ENCODE results near the gene PRSS50.

Gene PRSS50

GRCh38 chr3:46725621-46726314 is 8.1 kb upstream of the PRSS50 start:
- no peak for DNase-seq (ENCODE audit: low read depth in 2 of 2)

DNA sequence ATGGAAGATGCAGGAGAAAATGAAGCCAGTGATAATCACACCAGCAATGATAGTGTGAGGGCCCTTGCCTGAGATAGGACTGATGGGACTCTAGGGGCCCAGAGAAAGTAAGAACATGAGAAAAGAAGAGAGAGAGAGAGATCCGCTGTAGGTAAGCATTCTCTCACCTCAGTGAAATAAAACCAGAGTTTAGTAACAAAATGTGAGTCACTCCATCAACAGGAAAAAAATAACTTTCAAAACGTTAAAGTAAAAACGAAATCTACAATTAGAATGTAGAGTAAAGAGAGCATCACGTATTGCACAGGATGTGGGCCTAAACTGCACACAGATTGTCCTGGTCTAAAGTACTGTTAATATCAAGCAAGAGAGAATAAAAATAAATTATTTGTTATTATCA is 6.8 kb upstream of the PRSS50 start:
- no peak for DNase-seq (ENCODE audit: low read depth in 2 of 2)

- DNase-seq (ENCODE audit: low read depth in 2 of 2) = no peak
Measured at GRCh38 chr3:46722443-46722842, 4.8 kb upstream of the PRSS50 start.

GRCh38 chr3:46721009-46721408 is 3.3 kb upstream of the PRSS50 start:
- no peak for DNase-seq (ENCODE audit: low read depth in 2 of 2)

GRCh38 chr3:46719735-46720271 is 2.1 kb upstream of the PRSS50 start:
- no peak for DNase-seq (ENCODE audit: low read depth in 2 of 2)

DNA sequence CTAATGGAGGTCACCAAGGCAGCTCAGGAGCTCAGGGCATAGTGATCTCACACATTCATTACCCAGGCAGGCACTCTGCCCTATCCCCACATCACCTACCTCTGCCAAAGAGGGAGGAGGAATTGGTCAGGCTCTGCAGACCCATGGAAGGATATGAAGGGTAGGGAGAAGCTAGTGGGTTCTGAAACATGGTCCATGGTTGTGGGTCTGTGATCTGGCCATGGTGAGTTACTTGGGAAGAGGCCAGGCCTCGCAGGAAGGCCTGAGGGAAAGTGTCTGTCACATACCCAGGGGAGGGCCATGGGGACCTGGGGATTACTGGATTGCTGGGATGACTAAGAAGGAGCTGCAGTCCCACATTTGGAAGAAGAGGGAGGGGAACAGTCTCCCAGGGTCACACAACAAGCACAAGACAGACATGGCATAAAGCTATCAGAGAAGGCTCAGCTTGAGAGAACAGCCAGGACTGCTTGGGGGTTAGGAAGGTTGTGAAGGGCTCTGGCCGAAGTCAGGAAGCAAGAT is 1.4 kb upstream of the PRSS50 start:
- DNase-seq (ENCODE audit: low read depth in 2 of 2) = no peak

- no peak for DNase-seq (ENCODE audit: low read depth in 2 of 2)
Measured at GRCh38 chr3:46716461-46717441, 918 bp downstream of the PRSS50 start.

DNA sequence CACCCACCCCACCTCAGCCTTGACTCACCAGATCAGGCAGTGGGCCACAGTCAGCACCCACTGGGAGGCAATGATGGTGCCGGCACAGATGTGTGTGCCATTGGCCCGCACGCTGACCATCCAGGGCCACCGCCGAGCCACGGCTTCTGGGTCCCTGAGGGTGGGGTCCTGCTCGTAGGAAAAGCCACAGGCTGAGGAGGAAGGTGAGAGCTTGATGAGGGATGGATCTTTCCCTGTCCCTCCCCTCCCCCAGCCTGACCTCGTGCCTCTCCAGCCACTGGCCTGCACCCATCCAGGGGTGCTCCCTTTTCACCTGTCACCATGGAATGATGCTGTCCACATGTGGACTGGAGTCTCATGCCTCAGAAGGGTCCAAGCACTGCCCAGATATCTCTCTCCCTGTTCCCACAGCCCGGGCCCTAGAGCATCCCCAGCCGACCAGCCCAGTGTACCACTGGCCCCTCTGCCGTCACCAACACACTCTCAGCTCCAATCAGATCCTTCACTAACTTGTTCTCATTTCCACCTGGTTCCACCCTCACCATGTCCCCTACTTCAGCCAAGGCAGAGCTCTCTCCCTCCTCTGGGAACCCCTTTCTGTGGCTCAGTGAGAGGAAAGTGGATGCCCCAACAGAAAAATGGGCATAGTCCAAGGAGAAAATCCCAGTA is 2.0 kb downstream of the PRSS50 start:
- DNase-seq (ENCODE audit: low read depth in 2 of 2) = no peak

DNA sequence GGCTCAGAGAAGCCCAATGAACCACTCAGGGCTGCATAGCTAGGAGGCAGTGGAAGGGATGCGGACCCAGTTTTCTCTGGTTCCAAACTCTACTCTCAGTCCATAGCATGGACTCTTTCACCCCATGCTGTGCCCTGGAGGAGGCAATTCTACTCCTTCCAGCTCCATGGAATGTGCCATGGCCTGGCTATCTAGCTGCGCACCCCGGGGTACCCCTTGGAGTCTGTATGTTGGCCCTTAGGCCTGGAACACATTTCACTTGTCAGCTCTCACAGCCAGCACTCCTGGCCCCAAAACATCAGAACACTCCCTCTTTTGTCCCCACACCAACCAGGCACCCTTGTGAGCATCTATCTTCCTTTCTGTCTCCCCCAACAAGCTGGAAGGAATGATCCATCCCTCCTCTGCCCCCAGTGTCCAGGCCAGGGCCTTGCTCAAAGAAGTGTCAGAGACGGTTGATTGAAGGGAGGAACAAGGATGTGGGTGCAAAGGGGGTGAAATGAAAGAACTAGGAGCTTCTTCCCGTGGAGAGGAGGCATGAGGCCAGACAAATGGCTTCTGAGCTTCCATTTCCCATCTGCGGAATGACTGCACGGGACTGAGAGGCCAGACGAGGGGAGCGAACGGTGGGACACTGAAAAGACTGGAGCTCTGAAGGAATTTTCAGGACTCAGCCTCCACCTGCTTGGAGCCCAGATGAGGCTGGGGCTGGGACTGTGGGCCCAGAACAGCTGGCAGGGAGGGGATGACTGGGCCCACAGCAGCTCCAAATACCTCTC is 2.8 kb downstream of the PRSS50 start:
- DNase-seq (ENCODE audit: low read depth in 2 of 2) = no peak

GRCh38 chr3:46713898-46714552 is 3.6 kb downstream of the PRSS50 start:
- peak in 1 of 2 donors; percentile 50 for DNase-seq (ENCODE audit: low read depth in 2 of 2)

- no peak for DNase-seq (ENCODE audit: low read depth in 2 of 2)
Measured at GRCh38 chr3:46713050-46713897, 4.4 kb downstream of the PRSS50 start.

GRCh38 chr3:46712191-46713049 is 5.2 kb downstream of the PRSS50 start:
- no peak for DNase-seq (ENCODE audit: low read depth in 2 of 2)

DNA sequence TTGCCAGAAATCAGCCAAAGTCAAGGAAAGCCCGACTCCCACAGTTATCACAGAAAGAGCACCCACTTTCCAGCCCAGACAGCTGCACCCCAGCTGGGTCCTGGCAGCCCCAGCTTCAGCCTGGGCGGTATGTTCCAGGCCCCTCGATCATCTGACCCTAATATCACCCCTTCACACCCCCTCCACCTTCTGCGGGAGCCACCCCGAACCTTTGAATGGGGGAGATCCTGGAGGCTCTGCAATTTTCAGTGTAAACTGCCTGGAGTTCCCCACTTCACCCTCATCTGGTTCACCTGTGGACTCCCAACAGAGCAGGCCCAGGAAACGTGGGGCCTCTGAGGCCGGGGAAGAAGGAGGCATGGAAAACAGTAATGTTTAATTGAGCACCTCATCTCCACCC is 5.9 kb downstream of the PRSS50 start:
- no peak for DNase-seq (ENCODE audit: low read depth in 2 of 2)

GRCh38 chr3:46711305-46711704 is 6.4 kb downstream of the PRSS50 start:
- DNase-seq (ENCODE audit: low read depth in 2 of 2) = no peak

DNA sequence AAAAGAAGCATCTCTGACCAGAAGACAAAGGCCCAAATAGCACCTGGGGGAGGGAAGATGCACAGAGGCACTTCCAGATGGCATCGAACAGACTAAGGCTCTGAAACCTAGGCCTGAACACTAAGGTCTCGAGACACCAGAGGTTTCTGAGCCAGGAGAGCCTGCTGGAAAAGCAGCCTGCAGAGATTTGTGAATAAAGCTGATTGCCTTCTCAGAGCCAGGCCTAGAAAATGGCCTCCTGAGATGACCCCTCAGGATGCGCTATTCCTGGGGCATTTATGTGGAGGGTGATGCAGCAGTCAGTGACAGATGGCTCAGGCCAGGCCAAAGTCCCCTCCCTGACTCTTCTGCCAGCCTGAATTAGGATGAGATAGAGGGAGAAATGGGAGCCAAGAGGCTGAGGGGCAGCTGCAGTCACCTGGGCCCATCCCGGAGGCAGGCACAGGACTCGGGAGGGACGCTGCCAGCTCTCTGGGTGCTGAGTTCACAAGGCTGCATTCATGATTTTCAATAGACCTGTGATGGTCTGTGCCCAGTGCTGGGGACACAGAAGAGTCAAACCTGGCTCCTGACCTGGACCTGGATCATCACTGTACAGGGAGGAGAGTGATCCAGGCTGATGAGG is 6.9 kb downstream of the PRSS50 start:
- no peak for DNase-seq (ENCODE audit: low read depth in 2 of 2)

DNA sequence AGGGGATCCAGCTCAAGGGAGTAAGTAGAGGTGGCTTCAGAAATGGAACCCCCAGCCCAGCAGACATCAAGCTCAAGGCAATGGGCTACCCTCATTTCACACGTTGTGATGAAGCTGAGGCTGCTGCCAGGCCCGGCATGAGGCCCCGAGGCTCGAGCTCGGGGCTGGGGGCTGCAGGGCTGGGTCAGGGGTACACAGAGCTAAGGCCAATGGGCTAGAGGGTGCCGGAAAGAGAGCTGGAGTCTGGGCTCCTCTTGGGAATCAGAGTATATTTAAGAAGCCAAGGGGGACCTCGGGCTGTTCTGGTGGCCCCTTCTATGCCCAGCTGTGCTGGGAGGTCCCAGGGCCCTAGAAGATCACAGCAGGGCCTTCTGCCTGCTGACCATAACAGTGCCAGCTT is 7.4 kb downstream of the PRSS50 start:
- no peak for DNase-seq (ENCODE audit: low read depth in 2 of 2)

- no peak for DNase-seq (ENCODE audit: low read depth in 2 of 2)
Measured at GRCh38 chr3:46709721-46710120, 7.9 kb downstream of the PRSS50 start.

DNA sequence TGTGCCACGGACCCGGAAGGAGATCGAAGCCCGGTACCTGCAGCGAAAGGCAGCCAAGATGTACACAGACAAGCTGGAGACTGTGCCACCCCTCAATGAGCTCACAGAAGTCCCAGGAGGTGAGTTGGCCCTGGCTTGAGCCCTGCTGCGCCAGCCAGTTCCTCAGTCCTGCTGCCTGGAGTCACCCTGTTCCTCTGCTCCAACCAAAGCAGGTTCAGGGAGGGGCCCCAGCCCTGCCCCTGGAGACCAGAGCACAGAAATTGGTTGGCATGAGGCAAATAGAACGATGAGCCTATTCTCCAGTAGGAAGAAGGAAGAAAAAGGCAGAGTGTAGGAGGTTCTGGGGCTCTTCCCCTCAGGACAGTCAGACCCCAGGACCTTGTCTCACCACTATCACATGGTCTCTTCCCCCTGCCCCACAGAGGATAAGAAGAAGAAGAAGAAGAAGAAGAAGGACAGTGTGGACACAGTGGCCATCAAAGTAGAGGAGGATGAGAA is 8.5 kb downstream of the PRSS50 start:
- no peak for DNase-seq (ENCODE audit: low read depth in 2 of 2)

All from stimulated activated CD4-positive, alpha-beta T cell treated with anti-CD3 and anti-CD28 coated beads, Interleukin-15, amount 100 ng/mL, for 48 hours (primary cell).